Stimulated activated naive CD4-positive, alpha-beta T cell (primary cell): ENCODE data around the gene NME3.

Source experiments
- DNase-seq, 6 experiments: peaks; one replicate each; lab custom pipeline; 2025; lab: John Stamatoyannopoulos, UW

Gene NME3

DNA sequence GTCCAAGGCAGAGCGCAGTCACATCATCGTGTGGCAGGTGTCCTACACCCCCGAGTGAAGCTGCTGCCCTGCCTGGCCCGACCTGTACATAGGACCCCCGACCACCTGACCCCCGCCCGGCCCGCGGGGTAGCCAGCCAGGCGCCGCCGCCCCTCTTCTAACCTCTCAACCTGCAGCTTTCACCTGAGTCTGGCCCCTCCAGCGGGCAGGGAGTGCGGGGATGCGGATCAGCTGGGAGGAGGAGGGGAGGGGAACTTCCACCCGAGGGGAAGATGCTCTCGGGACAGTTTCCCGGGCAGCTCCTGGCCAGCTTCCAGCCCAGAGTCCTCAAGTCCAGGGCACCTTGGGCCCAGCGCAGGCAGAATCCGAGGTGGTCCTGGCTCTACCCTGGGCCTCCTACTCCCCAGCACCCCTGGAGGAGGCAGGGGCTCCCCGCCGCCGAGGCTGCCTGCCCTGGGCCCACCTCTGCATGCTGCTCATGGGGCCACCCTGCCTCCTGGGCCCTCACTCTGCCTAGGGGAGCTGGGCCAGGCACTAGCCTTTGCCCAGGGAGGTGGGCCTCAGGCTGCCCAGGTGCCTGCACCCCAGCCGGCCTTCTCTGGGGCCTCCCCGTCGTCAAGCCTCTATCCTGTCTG, 2.5 kb downstream of the NME3 start:
- DNase-seq: no peak

DNA sequence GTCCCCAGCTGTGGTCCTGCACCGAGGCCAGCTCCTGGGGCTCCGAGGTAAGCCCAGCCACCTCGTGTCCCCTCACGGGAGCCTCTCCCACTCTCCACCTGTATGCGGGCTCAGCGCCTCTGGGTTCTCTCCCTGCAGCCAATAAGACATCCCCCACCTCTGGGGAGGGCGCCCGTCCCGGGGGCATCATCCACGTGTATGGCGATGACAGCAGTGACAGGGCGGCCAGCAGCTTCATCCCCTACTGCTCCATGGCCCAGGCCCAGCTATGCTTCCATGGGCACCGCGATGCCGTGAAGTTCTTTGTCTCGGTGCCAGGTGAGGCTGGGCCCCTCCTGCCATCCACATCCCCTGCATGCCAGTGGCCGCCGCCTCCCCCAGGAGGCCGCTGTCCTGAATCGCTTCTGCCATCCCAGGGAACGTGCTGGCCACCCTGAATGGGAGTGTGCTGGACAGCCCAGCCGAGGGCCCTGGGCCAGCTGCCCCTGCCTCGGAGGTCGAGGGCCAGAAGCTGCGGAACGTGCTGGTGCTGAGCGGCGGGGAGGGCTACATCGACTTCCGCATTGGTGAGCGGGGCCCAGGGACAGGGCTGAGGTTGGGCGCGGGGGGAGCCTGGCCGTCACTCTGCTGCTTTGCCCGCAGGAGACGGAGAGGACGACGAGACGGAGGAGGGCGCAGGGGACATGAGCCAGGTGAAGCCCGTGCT, 3.1 kb downstream of the NME3 start:
- DNase-seq: no peak

DNA sequence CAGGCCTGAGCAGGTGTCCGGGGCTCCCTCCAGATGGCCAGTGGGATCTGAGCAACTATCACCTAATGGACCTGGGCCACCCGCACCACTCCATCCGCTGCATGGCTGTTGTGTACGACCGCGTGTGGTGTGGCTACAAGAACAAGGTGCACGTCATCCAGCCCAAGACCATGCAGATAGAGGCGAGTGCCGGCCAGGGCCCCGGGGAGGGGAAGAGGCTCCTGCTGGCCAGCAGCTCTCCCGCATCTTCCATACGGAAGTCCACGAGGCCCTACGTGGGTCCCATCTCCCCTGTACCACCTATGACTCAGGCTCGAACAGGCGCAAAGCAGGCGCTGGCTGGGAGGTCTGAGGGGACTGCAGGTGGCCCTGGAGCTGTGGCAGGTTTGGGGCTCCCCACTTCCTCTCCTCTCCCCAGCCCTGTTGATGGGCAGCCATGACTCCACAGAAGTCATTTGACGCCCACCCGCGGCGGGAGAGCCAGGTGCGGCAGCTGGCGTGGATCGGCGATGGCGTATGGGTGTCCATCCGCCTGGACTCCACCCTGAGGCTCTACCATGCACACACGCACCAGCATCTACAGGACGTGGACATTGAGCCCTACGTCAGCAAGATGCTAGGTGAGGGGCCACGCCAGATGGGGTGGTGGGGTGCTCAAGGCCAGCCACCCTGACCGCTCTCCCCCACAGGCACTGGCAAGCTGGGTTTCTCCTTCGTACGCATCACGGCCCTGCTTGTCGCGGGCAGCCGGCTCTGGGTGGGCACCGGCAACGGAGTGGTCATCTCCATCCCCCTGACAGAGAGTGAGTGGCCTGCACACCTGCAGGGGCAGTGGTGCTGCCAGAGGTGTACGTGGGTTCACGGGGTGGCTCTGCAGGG, 4.0 kb downstream of the NME3 start:
- DNase-seq: no peak

DNA sequence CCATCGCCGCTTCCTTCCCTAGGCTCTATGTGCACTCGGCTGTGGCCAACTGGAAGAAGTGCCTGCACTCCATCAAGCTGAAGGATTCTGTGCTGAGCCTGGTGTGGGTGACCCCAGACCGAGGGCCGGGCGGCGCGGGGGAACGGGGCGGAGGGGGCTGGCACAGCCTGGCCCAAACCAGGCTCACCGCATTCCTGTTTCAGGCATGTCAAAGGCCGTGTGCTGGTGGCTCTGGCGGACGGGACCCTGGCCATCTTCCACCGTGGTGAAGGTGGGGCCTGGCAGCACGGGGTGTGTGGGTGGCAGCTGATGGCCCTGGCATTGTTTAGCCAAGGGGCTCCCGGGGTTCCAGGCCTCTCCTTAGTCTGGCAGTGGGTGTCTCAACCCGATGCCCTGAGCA, 4.6 kb downstream of the NME3 start:
- DNase-seq: no peak

DNA sequence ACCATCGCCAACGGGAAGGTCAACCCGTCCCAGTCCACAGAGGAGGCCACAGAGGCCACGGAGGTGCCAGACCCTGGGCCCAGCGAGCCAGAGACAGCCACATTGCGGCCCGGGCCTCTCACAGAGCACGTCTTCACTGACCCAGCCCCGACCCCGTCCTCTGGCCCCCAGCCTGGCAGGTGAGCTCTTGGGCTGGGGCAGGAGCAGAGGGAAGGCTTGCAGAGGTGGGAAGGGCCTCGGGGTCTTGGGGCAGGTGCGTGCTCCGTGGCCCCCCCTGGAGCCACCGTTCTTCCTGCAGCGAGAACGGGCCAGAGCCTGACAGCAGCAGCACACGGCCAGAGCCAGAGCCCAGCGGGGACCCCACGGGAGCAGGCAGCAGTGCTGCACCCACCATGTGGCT, 5.1 kb downstream of the NME3 start:
- no peak for DNase-seq

DNA sequence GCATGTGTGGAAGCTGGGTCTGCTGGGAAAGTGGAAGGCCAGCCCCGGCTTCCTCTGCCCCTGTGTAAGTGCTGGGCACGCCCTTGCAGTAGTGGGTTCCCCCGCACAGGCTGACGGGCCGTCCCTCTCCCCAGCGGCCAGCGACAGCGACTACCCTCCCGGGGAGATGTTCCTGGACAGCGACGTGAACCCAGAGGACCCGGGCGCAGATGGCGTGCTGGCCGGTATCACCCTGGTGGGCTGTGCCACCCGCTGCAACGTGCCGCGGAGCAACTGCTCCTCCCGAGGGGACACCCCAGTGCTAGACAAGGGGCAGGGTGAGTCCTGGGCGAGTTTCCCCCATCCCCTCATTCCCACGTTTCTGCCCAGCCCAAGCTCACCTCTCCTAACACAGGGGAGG, 5.5 kb downstream of the NME3 start:
- DNase-seq: no peak

DNA sequence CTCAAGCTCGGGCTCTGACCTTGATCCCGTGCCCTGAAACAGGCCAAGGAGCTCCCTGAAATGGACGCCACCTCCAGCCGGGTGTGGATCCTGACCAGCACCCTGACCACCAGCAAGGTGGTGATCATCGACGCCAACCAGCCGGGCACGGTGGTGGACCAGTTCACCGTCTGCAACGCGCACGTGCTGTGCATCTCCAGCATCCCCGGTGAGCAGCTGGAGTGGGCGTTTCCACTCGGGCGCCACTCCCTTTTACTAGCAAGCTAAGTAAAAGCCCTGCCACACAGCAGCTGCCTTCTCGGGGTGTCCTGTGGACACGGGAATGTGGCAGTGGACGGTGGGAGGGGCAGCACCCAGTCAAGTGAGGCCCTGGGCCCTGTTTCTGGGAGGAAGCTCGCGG, 6.4 kb downstream of the NME3 start:
- no peak for DNase-seq

DNA sequence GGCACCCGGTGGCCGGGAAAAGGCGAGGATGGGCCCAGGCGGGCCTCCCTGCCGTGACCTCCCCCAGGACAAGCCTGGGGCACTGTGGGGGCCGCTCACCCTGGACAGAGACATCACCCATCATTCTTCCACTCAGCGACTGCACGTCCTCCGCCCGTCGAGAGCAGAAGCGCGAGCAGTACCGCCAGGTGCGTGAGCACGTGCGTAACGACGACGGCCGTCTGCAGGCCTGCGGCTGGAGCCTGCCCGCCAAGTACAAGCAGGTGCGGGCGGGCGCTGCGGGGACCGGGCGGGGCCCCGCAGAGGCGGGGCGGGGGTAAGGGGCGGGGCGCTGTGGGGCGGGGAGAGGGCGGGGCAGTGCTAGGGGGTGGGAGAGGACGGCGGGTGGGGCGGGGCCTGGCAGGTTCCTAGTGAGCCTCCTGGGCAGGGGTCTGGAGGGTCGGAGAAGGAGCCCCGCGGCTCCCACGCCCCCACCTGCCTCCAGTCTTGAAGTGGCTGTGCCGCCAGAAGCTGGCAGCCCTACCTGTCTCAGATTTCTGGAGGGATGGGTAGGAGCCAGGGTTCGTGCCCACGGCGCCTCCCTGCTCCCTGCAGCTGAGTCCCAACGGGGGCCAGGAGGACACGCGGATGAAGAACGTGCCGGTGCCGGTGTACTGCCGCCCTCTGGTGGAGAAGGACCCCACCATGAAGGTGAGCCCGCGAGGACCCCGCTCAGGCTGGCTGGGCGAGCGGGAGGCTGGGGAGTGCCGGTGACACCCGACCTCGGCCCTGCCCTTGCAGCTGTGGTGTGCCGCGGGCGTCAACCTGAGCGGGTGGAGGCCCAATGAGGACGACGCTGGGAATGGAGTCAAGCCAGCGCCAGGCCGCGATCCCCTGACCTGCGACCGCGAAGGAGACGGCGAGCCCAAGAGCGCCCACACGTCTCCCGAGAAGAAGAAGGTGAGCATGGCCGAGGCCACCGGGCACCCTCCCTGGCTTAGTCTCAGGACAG, 7.5 kb downstream of the NME3 start:
- DNase-seq: no peak

DNA sequence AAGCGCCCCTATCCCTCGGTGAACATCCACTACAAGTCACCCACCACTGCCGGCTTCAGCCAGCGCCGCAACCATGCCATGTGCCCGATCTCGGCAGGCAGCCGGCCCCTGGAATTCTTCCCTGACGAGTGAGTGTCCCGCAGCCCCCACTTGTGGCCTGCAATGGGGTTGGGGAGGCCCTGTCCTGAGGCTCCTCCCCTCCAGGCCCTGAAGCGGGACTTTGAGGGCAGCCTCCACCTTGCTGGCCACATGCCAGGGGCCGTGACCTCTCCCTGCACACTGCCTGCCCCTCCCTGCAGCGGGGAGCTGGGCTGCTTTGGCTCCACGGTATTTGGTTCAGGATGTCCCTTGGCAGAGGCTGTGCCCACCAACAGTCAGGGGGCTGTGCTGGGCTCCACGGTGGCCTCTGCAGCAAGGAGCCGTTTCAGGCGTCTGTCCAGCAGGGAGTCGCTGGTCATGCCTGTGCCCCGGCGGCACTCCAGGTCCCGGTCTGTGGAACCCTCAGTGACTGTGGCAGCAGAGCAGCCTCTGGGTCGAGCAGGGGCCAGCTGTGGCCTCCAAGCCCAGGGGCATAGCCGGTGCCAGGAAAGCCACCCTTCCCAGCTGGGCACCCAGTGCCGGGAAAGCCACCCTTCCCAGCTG, 8.3 kb downstream of the NME3 start:
- no peak for DNase-seq

DNA sequence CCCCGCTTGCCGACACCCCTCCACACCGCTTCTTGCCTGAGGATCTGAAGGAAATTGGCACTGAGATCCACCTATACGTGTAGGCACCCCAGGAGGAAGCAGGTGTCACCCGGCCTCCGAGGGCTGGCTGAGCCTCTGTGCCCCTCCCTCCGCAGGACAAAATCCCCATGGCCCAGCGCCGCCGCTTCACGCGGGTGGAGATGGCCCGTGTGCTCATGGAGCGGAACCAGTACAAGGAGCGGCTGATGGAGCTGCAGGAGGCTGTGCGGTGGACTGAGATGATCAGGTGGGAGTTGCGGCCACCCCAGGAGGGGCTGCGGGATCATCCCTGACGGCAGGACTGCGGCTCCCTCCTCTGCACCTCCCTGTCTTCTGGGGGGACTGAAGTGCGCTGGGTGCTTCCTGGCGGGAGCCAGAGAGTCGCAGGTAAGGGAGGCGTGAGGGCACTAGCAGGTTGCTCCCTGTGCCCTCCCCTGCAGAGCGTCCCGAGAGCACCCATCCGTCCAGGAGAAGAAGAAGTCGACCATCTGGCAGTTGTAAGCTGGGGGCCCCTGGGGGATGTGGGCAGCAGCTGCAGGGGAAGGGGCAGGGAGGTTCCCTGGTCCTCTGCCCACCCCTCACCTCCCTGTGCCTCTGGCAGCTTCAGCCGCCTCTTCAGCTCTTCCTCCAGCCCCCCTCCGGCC, 9.0 kb downstream of the NME3 start:
- DNase-seq: no peak

DNA sequence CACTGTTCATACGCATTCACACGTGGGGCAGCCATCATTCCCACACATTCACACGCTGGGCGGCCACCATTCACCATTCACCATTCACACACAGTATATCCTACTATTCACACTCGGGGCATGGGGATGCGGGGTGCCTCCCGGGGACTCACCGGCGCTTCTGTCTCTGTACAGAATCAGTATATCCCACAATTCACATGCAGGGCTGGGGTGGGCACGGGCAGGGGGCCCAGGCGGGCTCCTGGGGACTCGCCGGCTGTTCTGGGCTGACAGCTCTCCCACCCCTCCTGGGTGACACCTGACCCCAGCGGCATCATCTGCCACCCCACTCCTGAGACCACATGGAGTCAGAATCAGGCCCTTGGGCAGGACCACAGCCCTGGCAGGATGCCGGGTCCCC, 9.6 kb downstream of the NME3 start:
- DNase-seq: no peak

DNA sequence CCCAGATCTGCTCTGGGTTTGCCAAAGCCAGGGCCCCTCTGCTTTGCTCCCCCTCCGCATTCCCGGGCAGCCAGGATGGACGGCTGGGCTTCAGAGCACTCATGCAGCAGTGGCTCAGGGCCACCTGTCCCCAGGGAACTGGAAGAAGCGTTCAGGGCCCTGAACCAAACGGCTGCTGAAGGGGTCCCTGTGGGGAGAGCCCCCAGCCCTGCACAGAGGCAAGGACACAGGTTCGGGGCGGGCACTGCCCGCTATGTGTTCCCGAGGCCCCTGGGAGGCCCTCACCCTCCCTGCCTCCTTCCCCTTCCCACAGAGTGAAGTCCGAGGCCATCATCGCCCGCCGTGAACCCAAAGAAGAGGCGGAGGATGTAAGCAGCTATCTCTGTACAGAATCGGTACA, 10.4 kb downstream of the NME3 start:
- no peak for DNase-seq

DNA sequence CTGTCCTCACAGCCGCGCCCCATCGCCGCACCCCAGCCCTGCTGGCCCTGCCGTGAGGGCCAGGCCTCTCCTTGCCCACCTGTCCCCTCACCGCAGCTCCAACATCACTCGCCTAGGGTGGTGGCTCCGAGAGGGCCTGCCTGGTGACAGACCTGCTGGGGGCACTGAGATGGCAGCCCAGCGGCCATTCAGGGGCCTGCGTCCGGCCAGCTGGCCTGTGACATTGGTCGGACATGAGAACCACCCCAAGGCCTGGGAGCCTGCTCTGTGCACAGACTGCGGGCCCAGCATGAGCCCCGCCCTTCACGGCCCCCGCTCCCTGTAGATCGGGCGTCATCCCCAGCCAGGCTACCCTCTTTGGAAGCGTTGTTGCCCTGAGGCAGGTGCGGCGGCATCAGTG, 11.8 kb downstream of the NME3 start:
- DNase-seq: no peak

DNA sequence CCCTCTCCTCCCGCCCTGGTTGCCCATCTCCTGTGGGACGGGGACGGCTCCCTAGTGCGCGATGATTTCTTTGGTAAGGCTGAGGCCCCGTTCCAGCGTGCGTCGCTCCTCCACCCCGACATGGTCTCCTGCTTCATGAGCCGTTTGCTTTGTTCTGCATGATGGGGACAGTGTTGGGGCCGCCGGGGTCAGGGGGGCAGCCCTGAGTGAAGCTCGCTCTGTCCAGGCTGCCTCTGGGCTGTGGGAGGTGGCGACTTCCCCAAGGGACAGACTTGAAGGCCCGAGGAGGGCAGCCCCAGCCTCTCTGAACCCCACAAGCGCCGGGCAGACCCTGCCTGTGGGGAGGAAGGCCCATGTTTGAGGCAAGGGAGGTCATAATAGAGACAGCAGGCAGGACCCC, 12.4 kb downstream of the NME3 start:
- DNase-seq: no peak

DNA sequence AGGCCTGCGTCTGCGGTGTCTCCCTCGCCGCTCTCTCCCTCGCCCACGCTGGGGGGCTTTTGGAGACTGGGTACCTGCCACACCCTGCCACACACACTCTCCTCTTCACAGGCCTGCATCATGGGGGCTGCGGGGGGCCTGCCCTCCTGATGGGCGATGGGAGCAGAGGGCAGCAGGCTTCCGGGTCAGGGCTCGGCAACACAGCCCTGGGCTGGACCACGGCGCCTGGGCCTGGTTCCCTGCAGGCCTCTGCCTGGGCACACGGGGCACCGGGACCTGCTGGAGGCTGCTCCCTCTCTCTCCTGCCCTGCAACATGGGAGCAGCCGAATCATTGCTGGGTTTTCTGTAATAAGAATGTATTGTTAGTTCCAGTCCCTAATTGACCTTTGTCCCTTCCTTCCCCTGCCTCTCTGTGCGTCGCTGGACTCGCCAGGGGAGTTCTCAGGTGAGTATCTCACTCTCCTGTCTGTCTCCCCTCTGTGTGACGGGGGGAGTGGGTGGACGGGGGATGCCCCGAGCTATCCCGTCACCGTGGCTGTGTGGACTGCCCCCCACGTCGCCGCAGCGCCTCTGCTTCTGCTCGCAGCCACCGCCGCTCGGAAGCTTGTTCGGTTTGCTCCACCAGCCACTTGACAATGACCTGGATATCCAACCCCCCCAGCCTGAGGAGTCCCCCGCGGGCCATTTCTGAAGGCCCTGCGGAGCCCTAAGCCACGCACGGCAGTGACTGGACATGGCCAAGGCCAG, 13.5 kb downstream of the NME3 start:
- no peak for DNase-seq

DNA sequence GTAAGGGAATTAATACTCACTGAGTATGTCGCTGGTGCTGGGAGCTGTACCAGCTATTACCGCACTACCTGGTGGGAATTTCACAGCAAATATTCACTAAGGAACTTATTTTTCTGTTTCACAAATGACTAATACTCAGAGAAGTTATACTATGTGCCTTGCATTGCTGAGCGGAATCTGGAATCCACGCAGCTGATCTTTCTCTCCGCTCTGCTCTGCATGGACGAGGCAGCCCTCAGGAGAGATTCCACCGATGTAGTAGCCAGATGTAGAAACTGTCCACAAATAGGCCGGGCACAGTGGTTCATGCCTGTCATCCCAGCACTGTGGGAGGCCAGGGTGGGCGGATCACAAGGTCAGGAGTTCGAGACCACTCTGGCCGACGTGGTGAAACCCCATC, 17.1 kb downstream of the NME3 start:
- no peak for DNase-seq

DNA sequence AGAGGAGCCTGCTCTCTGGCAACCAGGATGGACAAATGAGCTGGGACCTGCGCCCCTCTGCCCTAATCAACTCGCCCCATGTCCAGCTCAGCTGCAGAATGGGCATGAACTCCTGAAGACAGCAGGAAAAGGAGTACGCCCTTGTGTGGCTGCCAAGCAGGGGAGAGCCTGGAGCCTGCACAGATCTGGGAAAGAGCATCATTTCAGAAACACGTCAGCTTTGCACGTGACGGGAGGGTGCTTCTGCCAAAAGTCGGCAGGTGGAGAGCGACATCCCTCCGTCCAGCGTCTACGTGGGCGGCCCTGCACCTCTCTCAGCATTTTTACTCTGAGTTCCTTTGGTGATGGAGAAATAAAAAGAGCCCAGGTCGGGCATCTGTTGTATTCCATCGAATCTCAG, 18.5 kb downstream of the NME3 start:
- DNase-seq: no peak

DNA sequence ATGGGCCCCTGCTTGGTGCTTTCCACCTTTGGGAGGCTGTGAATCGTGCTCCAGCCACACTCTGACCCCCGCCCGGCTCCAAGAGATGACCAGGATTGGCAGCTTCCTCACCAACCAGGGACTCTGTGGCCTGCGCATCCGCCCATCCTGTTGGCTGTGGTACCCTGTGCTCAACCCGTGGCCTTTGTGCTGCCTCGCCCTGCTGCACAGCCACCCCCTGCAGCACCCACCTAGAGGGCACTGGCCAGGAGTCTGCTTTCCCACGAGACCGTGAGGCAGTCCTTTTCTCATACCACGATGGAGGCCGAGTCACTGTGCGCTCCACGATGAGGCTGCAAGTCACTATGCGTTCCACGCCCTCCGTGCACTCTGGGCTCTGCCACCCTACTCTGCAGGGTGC, 19.4 kb downstream of the NME3 start:
- DNase-seq: no peak

DNA sequence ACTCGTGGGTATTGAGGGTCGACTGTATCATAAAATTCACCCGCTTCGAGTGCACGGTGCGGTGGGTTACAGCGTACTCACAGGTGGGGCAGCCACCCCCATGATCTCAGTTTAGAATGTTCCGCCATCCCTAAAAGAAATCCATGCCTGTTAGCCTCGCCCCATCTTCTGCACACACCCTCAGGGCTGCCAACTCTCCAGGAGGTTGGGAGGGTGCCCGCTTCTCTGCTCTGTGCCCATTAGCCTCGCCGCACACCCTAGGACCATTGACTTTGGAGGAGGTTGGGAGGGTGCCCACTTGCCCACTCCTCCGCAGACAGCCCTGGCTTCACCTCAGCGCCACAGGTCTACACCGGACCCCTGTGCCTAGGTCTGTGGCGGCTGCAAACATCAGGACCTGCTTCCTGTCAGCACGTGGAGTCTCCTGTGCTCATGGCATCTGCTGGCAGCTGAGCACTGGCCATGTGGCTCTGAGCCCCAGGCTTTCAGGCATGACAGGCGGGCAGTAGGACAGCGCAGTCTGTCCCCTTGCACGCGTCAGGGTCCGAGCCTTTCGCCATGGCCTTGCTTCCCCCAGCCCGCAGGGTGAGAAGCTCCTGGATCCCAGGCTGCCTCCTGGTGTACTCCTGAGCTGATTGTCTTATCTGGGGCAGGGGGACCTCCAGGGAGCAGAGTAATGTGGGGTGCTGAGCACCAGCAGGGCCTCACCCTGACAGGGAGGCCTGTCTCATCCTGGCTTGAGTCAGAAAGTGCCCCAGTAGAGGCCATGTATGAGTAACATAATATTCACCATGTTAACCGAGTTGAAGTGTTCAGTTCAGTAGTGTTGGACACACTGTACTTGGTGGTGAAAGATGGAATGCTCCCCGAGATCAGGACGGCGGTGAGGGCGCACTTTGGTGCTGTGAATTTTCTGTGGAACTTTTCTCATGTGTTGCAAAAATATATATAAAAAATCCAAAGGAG, 21.9 kb downstream of the NME3 start:
- no peak for DNase-seq
